ENCODE results near the gene PTPN22.

DNA sequence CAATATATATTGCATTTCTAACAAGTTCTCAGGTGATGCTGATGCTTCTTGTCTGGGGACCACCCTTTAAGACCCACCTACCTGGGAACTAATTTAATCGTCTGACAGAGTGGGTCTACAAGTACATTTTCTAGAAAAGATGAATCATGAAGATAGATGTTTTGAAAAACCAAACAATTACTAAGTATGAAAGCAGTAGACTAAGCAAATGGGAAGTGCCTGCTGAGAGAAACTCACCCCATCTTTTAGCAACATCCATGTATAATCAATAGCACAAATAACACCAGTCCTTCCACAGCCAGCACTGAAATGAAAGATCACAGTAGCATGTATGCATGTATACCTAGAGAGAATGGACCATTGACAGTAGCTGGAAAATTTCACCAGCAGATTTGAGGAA lies 17.3 kb downstream of the PTPN22 start:
- TF ChIP-seq, protein P1, sequence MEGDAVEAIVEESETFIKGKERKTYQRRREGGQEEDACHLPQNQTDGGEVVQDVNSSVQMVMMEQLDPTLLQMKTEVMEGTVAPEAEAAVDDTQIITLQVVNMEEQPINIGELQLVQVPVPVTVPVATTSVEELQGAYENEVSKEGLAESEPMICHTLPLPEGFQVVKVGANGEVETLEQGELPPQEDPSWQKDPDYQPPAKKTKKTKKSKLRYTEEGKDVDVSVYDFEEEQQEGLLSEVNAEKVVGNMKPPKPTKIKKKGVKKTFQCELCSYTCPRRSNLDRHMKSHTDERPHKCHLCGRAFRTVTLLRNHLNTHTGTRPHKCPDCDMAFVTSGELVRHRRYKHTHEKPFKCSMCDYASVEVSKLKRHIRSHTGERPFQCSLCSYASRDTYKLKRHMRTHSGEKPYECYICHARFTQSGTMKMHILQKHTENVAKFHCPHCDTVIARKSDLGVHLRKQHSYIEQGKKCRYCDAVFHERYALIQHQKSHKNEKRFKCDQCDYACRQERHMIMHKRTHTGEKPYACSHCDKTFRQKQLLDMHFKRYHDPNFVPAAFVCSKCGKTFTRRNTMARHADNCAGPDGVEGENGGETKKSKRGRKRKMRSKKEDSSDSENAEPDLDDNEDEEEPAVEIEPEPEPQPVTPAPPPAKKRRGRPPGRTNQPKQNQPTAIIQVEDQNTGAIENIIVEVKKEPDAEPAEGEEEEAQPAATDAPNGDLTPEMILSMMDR (conservative IDR thresholded peaks at IDR 0.05), result no peak
- TF ChIP-seq ZFX (IDR thresholded peaks at IDR 0.05), result no peak
